ENCODE measurements around the gene ZNF254.

ZNF254 gene

GRCh38 chr19:24057144-24057543 lies 29.8 kb upstream of the ZNF254 start (continued):
- TF ChIP-seq ZNF660 (tag by site-specific recombination; IDR thresholded peaks at IDR 0.05): no peak

DNA sequence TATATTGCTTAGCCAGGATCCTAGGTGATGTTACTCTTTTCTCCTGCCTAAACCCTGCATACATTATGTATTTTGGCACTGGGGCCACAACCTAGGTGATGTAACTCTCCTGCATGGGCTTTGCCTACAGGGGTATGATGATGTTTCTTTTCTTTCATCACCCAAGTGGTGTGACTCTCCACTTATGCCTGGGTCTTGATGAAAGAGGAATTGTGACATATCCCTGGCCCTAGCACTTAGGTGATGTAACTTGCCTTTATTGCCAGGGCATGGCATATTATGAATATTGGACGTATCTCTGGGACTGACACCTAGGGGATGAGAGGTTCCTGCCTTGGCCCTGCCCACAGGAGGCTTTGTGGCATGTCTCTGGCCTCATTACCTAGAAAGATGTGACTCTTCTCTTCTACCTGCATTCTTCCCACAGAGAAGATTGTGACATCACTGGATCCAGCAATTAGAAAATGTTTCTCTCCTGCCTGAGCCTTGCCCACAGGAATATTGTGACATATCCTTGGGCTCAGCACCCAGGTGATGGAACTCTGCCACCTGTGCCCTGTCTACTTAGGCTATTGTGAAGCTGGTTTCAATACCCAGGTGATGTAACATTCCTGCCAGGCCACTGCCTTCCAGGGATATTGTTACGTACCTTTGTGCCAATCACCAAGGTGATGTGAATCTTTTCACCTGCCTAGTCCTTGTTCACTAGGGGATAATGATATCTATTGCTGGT lies 27.3 kb upstream of the ZNF254 start:
- peaks cover 0 to 82% of the 10 kb centered on the region in 2 experiments; a peak in 2 of 3 replicates for H3K36me3 ChIP-seq (ENCODE audit: control insufficient read depth in 2 of 2, insufficient read depth in 1 of 2, low read length in 2 of 2)
- no peaks in the 10 kb centered on the region for H3K4me1 ChIP-seq (ENCODE audit: control insufficient read depth, insufficient read depth, low read length)
- TF ChIP-seq ZNF510 (tag by site-specific recombination; IDR thresholded peaks at IDR 0.05; ENCODE audit: insufficient replicate concordance) (no peak), OVOL3 (tag by site-specific recombination; IDR thresholded peaks at IDR 0.05) (no peak), ZNF791 (tag by site-specific recombination; IDR thresholded peaks at IDR 0.05) (no peak), ZNF24 (tag by site-specific recombination; IDR thresholded peaks at IDR 0.05) (no peak), ZNF433 (tag by site-specific recombination; IDR thresholded peaks at IDR 0.05; ENCODE audit: low read depth) (no peak), ZNF404 (tag by site-specific recombination; IDR thresholded peaks at IDR 0.05) (no peak), AEBP2 (tag by site-specific recombination; IDR thresholded peaks at IDR 0.05; ENCODE audit: borderline replicate concordance) (no peak), BCL6B (tag by site-specific recombination; IDR thresholded peaks at IDR 0.05) (no peak), ZNF148 (tag by site-specific recombination; IDR thresholded peaks at IDR 0.05; ENCODE audit: borderline replicate concordance) (no peak), ZNF658 (tag by site-specific recombination; IDR thresholded peaks at IDR 0.05) (no peak), ZNF610 (tag by site-specific recombination; IDR thresholded peaks at IDR 0.05; ENCODE audit: borderline replicate concordance) (no peak)
- TF ChIP-seq, protein P1, sequence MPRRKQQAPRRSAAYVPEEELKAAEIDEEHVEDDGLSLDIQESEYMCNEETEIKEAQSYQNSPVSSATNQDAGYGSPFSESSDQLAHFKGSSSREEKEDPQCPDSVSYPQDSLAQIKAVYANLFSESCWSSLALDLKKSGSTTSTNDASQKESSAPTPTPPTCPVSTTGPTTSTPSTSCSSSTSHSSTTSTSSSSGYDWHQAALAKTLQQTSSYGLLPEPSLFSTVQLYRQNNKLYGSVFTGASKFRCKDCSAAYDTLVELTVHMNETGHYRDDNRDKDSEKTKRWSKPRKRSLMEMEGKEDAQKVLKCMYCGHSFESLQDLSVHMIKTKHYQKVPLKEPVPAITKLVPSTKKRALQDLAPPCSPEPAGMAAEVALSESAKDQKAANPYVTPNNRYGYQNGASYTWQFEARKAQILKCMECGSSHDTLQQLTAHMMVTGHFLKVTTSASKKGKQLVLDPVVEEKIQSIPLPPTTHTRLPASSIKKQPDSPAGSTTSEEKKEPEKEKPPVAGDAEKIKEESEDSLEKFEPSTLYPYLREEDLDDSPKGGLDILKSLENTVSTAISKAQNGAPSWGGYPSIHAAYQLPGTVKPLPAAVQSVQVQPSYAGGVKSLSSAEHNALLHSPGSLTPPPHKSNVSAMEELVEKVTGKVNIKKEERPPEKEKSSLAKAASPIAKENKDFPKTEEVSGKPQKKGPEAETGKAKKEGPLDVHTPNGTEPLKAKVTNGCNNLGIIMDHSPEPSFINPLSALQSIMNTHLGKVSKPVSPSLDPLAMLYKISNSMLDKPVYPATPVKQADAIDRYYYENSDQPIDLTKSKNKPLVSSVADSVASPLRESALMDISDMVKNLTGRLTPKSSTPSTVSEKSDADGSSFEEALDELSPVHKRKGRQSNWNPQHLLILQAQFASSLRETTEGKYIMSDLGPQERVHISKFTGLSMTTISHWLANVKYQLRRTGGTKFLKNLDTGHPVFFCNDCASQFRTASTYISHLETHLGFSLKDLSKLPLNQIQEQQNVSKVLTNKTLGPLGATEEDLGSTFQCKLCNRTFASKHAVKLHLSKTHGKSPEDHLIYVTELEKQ (tag by site-specific recombination; IDR thresholded peaks at IDR 0.05; ENCODE audit: borderline replicate concordance): no peak
- H3K9me3 ChIP-seq (ENCODE audit: control insufficient read depth, insufficient read depth, low read depth, low read length): no peaks in the 10 kb centered on the region
- CTCF ChIA-PET: no interaction called here
- no peak overlapping the region for H3K27ac ChIP-seq (ENCODE audit: extremely low read depth, low read depth, low read length)
- H3K4me3 ChIP-seq (ENCODE audit: low read depth, low read length): no peak overlapping the region
- POLR2A ChIA-PET: no interaction called here
